ENCODE measurements around the gene CC2D2B.
A peak's percentile ranks its signal among the peaks of the same experiment; 100 is the strongest.
"Not testable (repeated sequence)": the region's sequence is repeated elsewhere in the genome, so short reads cannot be mapped to it uniquely, and the experiment has no call there.

CC2D2B gene

GRCh38 chr10:95906677-95907455 lies 909 bp upstream of the CC2D2B start:
- peak overlapping the region; percentile 76 for H3K27ac ChIP-seq
- TF ChIP-seq, protein P1, sequence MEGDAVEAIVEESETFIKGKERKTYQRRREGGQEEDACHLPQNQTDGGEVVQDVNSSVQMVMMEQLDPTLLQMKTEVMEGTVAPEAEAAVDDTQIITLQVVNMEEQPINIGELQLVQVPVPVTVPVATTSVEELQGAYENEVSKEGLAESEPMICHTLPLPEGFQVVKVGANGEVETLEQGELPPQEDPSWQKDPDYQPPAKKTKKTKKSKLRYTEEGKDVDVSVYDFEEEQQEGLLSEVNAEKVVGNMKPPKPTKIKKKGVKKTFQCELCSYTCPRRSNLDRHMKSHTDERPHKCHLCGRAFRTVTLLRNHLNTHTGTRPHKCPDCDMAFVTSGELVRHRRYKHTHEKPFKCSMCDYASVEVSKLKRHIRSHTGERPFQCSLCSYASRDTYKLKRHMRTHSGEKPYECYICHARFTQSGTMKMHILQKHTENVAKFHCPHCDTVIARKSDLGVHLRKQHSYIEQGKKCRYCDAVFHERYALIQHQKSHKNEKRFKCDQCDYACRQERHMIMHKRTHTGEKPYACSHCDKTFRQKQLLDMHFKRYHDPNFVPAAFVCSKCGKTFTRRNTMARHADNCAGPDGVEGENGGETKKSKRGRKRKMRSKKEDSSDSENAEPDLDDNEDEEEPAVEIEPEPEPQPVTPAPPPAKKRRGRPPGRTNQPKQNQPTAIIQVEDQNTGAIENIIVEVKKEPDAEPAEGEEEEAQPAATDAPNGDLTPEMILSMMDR (IDR thresholded peaks at IDR 0.05; ENCODE audit: low read depth, low read length) = peak; percentile 41; the same call in 1 of the 2 replicates
- peaks cover 29% of the 10 kb centered on the region for H3K36me3 ChIP-seq
- peak overlapping the region; percentile 70 for H3K4me3 ChIP-seq (ENCODE audit: low read depth, low read length)
- no peaks in the 10 kb centered on the region for H3K27me3 ChIP-seq (ENCODE audit: insufficient read depth, low read depth, severe bottlenecking)
- peak; percentile 54 for DNase-seq
- H3K9me3 ChIP-seq (ENCODE audit: severe bottlenecking) = no peaks in the 10 kb centered on the region

GRCh38 chr10:95908450-95908849 lies 675 bp downstream of the CC2D2B start:
- H3K4me3 ChIP-seq (ENCODE audit: low read depth, low read length) = peak overlapping the region; percentile 70
- no peaks in the 10 kb centered on the region for H3K9me3 ChIP-seq (ENCODE audit: severe bottlenecking)
- DNase-seq = no peak
- TF ChIP-seq, protein P1 (IDR thresholded peaks at IDR 0.05; ENCODE audit: low read depth, low read length) = no peak
- H3K36me3 ChIP-seq = peaks cover 18% of the 10 kb centered on the region
- H3K27me3 ChIP-seq (ENCODE audit: insufficient read depth, low read depth, severe bottlenecking) = no peaks in the 10 kb centered on the region
- no peak overlapping the region for H3K27ac ChIP-seq

DNA sequence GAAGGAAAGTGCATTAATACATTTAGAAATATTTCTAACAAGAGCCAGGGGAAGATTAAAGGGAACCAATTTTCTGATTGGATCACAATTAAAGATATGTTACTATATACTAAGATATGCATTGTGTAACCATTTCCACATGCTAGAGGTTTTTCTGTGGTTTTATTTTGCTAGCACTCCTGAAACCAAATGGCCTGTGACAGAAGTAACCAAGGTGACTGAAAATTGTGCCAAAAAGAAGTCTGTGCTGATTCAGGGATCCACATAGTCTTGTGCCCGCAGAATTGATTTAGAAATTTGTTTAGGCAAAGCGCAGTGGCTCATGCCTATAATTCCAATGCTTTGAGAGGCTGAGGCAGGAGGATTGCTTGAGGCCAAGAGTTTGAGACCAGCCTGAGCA lies 1.8 kb downstream of the CC2D2B start:
- DNase-seq = no peak
- peaks cover 8% of the 10 kb centered on the region; the same call in 1 of the 2 replicates for H3K36me3 ChIP-seq
- H3K4me3 ChIP-seq (ENCODE audit: low read depth, low read length) = no peak overlapping the region
- TF ChIP-seq, protein P1 (IDR thresholded peaks at IDR 0.05; ENCODE audit: low read depth, low read length) = no peak
- no peaks in the 10 kb centered on the region for H3K27me3 ChIP-seq (ENCODE audit: insufficient read depth, low read depth, severe bottlenecking)
- H3K9me3 ChIP-seq (ENCODE audit: severe bottlenecking) = no peaks in the 10 kb centered on the region
- H3K27ac ChIP-seq = no peak overlapping the region

GRCh38 chr10:95916039-95916438 lies 8.3 kb downstream of the CC2D2B start:
- not testable (repeated sequence) for H3K36me3 ChIP-seq; H3K27me3 ChIP-seq (ENCODE audit: insufficient read depth, low read depth, severe bottlenecking); H3K4me3 ChIP-seq (ENCODE audit: low read depth, low read length); DNase-seq; H3K27ac ChIP-seq; H3K9me3 ChIP-seq (ENCODE audit: severe bottlenecking)

GRCh38 chr10:95920798-95921426 lies 13.1 kb downstream of the CC2D2B start:
- H3K4me3 ChIP-seq (ENCODE audit: low read depth, low read length) = no peak overlapping the region
- TF ChIP-seq, protein P1 (IDR thresholded peaks at IDR 0.05; ENCODE audit: low read depth, low read length) = no peak

DNA sequence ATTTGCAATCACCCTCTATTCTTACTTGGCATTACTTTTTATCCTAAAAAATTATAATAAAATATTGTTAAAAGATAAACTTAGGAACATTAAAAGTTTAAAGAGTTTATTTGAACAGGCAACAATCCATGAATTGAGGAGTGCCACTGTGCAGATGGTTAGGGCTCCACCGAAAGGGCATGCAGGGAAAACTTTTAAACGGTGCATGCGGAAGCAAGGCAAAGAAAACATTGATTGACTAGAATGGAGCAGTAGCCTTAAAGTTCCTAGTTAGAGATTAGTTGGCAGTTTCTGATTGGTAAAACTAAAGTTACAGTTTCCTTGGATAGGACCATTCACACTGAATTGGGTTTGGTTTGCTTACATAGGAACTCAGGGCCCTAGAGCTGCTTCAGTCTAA lies 17.3 kb downstream of the CC2D2B start:
- TF ChIP-seq, protein P1 (IDR thresholded peaks at IDR 0.05; ENCODE audit: low read depth, low read length) = no peak
- no peak for DNase-seq
- no peak overlapping the region for H3K4me3 ChIP-seq (ENCODE audit: low read depth, low read length)
- no peaks in the 10 kb centered on the region for H3K9me3 ChIP-seq (ENCODE audit: severe bottlenecking)
- no peaks in the 10 kb centered on the region for H3K27me3 ChIP-seq (ENCODE audit: insufficient read depth, low read depth, severe bottlenecking)
- no peaks in the 10 kb centered on the region for H3K36me3 ChIP-seq
- H3K27ac ChIP-seq = no peak overlapping the region

More at GRCh38 chr10:95920798-95921426, 13.1 kb downstream of the CC2D2B start:
- Histone ChIP-seq H3K27me3 (ENCODE audit: insufficient read depth, low read depth, severe bottlenecking) (no peaks in the 10 kb centered on the region), H3K9me3 (ENCODE audit: severe bottlenecking) (no peaks in the 10 kb centered on the region), H3K27ac (no peak overlapping the region), H3K36me3 (no peaks in the 10 kb centered on the region)
- DNase-seq = peak; percentile 13

Measured in WERI-Rb-1 (cell line).